HG03457 (cell line): ENCODE measurements around the gene PSME4.

Source experiments
- ATAC-seq: cut with Tn5 transposase; IDR thresholded peaks from one replicate; pipeline ENCODE4 v1.9.1; 2021; ENCODE audit warnings: moderate number of reproducible peaks; ENCODE audit not compliant: unreplicated experiment

PSME4 gene, protein sequence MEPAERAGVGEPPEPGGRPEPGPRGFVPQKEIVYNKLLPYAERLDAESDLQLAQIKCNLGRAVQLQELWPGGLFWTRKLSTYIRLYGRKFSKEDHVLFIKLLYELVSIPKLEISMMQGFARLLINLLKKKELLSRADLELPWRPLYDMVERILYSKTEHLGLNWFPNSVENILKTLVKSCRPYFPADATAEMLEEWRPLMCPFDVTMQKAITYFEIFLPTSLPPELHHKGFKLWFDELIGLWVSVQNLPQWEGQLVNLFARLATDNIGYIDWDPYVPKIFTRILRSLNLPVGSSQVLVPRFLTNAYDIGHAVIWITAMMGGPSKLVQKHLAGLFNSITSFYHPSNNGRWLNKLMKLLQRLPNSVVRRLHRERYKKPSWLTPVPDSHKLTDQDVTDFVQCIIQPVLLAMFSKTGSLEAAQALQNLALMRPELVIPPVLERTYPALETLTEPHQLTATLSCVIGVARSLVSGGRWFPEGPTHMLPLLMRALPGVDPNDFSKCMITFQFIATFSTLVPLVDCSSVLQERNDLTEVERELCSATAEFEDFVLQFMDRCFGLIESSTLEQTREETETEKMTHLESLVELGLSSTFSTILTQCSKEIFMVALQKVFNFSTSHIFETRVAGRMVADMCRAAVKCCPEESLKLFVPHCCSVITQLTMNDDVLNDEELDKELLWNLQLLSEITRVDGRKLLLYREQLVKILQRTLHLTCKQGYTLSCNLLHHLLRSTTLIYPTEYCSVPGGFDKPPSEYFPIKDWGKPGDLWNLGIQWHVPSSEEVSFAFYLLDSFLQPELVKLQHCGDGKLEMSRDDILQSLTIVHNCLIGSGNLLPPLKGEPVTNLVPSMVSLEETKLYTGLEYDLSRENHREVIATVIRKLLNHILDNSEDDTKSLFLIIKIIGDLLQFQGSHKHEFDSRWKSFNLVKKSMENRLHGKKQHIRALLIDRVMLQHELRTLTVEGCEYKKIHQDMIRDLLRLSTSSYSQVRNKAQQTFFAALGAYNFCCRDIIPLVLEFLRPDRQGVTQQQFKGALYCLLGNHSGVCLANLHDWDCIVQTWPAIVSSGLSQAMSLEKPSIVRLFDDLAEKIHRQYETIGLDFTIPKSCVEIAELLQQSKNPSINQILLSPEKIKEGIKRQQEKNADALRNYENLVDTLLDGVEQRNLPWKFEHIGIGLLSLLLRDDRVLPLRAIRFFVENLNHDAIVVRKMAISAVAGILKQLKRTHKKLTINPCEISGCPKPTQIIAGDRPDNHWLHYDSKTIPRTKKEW (N-terminal part only)

DNA sequence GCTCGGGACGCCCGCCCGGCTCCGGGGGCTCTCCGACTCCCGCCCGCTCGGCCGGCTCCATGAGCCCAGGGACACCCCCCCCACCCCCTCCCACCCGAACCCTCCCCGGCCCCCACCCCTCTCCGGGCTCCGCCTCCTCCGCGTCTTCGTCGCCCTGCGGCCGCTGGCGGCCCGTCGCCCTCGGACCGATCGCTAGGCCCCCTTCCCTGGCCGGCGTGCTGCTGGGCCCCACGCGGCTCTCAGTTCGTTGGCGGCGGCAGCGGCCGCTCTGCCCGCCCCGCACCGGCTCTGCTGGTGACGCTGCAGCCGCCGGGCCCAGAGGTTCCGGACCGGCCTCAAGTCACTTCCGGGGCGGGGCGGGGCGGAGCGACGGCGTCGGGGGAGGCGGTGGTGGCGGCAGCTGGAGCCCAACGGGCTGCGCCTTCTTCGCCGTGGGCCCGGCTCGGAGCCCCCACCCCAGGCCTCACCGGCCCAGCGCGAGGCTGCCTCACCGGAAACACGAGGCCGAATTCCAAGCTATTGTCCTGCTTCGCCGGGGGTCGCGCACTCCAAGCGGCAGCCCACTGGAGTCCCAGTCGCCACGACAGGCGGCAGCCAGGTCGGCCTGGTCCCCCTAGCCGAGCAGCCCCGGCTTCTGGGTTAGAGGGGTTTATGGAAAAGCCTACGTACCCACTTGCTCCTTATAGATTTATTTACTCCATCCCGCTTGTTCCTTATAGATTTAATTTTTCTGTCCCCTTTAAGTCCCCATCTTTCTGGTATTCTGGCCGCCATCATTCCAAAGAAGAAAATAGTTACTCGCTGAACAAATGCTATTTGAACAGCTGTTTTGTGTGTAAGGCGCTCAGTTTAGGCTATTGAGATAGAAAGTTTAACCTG is at the start of gene PSME4:
Gene PSME4, minus strand, starts transcription at position 270 of the 879 bp plus-strand sequence. Its CDS starts 209 bp downstream, at position 61.
- ATAC-seq, result peak; percentile 76

DNA sequence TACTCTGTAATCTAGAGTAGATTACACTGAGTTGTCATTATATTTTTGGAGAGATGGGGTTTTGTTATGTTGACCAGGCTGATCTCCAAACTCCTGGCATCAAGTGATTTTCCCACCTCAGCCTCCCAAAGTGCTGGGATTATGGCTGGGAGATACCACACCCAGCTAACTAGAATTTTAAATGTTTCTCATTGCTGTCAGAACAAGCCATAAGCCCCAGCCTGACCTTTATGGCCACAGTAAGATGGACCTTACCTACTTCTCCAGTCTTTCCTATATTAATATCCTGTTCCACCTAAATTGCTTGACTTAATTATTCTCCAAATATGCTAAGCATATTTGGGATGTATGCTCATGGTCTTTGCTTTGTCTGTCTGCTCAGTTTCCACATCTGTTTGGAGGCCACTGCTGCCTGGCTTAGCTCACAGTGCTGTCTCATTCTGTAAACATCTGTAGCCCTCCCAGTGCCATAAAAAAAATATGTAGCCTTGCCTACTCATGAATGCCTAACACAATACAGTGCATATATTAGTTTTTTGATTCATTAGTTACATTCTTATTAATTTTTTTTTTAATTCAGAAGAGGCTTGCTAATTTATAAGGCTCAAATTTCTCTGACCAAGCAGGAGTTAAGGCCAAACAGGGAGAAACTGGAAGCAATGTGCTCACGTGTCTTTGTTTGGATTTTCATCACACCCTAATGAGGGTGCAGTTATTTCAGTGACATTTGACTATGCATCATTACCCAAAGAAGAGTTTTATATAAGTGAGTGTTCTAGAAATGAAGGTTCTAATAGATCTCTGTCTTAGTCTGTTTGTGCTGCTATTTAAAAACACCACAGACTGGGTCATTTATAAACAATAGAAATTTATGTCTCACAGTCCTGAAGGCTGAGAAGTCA is 45.3 kb upstream of the PSME4 start:
- no peak for ATAC-seq

DNA sequence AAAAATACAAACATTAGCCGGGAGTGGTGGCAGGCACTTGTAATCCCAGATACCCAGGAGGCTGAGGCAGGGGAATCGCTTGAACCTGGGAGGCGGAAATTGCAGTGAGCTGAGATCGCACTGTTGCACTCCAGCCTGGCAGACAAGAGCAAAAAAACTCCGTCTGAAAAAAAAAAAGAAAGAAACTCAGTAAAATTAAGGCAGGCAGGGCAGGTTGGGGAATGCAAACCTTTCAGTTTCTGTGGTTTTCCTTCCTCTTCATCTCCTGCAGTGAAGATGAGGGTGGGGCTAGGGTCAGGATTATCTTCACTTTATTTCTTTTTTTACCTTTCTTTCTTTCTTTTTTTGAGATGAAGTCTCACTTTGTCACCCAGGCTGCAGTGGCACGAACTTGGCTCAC is 43.2 kb upstream of the PSME4 start:
- ATAC-seq, result no peak

DNA sequence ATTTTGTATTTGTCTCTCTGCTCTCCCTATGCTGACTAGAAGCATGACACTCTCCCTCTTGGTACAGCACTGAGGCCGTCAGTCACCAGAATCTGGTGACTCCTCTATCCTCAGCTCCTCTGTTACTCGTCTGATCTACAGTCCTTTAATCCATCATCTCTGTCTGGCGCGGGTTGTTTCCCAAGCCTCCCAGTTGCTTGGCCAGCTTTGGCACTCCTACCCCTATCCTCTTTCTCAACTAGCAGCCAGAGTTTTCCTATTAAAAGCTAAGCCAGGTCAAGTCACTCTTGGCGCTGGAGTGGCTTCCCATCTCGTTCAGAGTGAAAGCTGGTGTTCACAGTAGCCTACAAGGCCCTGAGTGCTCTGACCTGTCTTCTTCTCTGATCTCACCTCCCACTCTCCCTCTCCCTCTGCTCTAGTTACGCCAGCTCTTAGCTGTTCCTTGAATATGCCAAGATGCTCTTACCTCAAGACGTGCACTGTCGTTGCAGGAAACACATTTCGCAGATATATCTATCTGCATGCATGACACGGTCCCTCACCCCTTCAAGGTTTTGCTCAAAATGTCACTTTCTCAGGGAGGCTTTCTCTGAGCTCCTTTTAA is 41.8 kb upstream of the PSME4 start:
- no peak for ATAC-seq

DNA sequence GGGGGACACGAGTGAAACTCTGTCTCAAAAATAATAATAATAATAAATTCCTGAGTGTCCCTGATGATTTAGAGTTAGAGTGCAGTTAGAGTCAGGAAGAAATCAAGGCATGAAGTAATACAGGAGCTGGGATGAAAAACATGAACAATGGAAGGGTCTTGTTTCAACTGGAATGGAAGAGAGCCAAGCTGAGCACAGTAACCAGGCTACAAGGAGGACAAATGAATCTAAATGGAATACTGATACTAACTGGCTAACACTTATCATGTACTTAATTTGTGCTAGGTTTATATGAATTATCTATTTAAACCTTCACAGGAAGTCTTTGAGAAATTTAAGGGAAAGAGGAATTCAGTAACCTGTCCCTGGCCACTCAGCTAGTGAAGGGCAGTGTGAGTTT is 38.8 kb upstream of the PSME4 start:
- ATAC-seq, result no peak

DNA sequence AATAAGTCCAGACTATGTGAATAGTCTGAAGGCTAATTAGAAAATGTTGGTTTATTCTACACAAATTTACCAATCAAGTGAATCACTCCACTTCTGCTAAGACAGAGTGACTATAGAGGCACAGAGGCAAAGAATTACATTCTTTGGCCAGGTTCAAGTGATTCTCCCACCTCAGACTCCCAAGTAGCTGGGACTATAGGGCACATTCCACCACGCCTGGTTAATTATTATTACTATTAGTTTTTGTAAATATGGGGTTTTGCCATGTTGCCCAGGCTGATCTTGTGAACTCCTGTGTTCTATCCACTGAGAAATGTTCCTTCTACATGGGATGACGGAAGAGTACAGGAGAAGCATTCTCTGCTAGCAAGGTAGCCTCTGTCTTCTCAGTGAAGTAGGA is 37.6 kb upstream of the PSME4 start:
- no peak for ATAC-seq

DNA sequence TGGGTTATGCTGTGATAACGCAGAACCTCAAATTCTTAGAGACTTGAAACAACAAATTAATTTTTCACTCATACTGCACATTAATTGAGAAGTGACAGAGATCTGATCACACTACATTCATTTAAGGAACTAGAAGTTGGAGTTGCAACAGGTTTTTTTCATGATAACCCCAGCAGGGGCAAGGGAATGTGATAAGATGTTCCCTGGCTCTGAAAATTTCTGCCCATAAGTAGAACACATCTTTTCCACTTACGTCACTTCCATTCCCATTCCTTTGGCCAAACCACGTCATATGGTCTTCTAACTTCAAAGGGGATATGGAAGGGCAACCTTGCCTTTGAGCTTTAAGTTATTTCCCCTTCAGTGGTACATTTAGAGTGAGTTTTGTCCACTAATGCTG is 29.7 kb upstream of the PSME4 start:
- ATAC-seq, result no peak

DNA sequence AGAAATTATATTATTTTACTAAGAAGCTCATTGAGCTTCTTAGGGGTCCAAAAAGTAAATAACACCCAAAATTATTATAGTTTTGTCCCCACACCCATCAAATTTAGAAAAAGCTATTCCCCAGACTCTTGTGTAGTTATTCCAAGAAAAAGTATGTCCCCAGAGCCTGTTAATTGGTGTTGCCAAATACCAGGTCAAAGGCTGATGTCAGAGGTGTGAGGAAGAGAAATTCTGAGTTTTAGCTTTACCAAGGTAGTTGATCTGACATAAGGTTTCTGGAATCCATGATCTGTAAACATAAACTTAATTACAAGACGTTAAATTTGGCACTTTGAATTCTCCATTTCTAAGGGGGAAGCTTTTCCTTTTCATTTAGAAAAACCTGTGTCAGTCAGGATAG is 29.3 kb upstream of the PSME4 start:
- no peak for ATAC-seq

DNA sequence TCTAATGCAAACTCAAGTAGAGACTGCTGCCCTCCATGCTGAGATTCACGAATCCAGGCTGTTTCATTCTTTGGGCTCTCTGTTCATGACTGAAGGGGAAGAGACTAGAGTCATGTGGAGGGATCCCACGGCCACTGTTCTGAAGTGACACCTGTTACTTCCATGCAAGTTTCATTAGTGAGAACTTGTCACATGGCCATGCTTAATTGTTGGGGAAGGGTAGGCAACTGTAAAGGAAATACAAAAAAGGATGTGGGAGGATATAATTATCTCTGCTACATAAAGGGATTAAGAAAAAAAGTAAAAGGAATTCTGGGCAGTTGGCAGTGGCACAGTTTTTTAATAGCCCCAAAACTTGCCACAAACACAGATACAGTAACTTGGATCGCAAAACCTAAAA is 28.0 kb upstream of the PSME4 start:
- no peak for ATAC-seq

DNA sequence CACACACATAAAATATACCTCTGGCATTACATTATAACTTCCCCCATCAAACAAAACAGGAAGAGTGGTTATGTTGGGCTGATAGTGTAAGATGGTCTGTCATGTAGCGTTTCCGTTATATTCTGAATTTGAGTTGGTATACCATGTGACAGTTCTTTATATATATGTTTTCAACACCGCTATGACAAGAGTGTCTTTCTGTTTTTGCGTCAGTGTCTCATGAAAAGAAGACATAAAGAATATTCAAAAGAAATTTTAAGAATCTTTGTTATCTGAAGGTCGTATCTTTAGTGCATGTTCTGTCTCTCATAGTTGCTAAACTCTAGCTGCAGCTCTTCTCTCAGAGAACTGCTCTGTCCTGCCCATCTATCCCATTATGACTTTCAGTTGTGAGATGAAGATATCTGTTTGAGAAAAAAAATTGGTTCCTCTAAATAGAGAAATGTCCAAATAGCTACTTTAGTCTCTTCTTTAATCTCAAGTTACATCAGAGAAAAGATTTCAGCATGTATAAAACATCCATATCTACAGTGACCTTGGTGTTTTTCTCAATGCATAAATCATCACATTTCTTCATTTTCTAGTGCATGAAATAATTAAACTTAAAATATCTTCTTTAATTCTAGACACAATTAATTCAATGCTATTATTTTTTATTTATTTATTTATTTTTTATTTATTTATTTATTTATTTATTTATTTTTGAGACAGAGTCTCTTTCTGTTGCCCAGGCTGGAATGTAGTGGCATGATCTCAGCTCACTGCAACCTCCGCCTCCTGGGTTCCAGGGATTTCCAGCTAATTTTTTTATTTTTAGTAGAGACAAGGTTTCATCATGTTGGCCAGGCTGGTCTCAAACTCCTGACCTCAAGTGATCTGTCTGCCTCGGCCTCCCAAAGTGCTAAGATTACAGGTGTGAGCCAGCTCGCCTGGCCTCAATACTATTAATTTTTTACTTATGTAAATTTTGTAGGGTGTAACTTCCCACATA is 24.3 kb upstream of the PSME4 start:
- no peak for ATAC-seq

DNA sequence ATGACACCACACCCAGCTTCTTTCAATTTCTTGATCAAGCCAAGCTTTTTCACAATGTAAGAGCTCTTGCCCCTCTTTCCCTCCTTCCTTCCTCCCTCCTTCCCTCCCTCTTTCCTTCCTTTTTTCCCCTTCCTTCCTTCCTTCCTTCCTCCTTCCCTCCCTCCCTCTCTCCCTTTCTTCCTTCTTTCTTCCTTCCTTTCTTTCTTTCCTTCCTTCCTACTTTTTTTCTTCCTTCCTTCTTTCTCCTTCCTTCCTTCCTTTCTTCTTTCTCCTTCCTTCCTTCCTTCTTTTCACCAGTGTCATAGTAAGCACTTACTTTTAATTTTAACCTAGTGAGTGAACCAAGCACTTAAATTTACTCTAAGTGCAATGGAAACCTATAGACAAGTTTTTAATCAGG is 21.2 kb upstream of the PSME4 start:
- ATAC-seq, result no peak

DNA sequence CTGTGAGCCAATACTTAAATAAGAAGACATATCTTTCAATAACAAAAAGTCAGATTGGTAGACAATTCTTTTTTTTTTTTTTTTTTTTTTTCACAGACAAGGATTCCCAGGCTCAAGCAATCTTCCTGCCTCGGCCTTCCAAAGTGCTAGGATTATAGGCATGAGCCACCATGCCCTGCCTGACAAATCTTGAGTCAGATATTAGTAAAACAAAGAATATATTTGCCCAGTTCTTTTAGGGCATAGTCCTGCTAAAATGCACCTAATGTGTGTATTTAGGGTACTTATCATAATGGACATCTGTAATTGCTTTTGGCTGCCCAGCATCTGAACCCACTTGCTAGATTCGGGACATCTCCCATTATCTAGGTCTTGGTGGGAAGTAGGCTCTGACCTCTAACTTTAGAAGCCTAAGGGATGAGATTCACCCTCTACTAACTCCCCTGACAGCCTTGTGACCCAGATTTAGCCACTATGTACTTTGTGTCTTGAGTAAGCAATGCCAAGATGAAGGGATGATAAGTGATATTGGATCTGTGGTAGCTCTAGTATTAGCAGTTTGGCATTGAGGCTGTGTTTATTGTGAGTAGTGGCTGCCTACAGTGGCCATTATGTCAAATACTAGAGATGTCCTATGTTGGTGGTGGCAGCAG is 18.5 kb upstream of the PSME4 start:
- no peak for ATAC-seq

DNA sequence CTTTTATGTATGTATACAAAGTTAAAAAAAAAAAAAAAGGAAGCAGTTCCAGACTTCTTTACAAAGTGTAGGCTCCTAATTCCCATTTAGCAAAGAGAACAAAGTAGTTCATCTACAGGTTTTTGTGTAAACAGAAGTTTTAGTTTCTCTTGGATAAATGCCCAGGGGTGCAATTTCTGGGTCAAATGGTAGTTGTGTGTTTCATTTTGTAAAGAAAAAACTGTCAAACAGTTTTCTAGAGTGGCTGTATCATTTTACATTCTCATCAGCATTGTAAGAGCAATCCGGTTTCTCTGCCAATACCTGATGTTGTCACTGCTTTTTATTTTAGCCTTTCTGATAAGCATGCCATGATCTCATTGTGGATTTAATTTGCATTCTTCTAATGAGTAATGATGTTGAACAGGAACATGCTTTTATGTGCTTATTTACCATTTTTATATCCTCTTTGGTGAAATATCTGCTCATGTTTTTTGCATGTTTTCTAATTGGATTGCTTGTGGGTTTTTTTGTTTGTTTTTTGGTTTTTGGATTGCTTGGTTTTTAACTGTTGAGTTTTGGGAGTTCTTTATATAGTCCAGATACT is 16.6 kb upstream of the PSME4 start:
- no peak for ATAC-seq

DNA sequence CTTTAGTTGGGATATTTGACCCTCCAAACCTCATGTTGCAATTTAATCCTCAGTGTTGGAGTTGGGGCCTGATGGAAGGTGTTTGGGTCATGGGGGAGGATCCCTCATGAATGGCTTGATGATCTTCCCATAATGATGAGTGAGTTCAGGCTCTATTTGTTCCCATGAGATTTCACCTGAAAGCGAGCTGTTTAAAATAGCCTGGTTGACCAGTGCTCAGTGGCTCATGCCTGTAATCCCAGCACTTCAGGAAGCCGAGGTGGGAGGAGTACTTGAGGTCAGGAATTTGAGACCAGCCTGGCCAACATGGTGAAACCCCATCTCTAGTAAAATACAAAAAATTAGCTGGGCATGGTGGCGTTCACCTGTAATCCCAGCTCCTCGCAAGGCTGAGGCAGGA is 14.9 kb upstream of the PSME4 start:
- no peak for ATAC-seq

DNA sequence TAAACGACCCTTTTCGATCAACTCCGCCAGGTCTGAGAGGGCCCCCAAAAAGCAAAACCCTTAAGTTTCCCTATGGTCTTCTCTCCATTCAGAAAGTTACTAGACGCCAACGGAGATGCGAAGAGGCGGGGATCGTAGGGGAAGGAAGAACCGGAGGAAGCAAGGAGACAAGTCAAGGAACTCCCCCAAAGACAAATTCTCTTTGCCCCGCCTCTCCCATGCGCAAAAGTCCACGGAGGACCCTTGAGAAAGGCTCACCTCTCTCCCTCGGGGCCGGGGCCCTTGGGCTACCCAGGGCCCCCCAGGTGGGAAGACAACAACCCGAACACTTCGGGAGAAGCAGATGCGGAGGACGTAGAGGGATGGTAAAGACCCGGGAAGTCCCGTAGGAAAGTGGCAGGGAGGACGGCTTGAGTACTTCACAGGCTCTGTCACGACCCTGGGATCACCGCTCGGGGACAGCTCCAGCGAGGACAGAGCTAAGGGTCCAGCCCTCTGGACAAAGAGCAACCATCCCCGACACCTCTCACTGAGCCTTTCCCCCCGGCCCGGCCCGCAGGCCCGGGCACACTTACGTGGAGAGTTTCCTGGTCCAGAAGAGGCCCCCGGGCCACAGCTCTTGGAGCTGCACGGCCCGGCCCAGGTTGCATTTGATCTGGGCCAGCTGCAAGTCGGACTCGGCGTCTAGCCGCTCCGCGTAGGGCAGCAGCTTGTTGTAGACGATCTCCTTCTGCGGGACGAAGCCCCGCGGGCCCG is 647 bp downstream of the PSME4 start:
- ATAC-seq, result peak; percentile 15
